K562 (cell line): ENCODE data around the gene CRY2. TPM values are rescaled to one million over a fixed set of nuclear protein-coding genes. Genes with fewer than 3 reads are reported as not detected.
A peak's percentile ranks its signal among the peaks of the same experiment; 100 is the strongest.

ENCODE experiments used
- ATF1 ChIP-seq, 2 experiments: fragments of 450-650 bp in 1 of 2; IDR thresholded peaks; 2 replicates each; pipeline ENCODE4 v1.6.1; 2016; ENCODE audit warnings: missing compliant biosample characterization in 1 of 2, missing genetic modification characterization in 1 of 2
- CBX2 ChIP-seq: fragments of 200-600 bp; sonication (generic); IDR thresholded peaks from one replicate; pipeline ENCODE4 v1.6.1; 2012; ENCODE audit warnings: mild to moderate bottlenecking, low read length, inconsistent platforms; ENCODE audit not compliant: insufficient read depth, poor library complexity, severe bottlenecking
- CSDE1 ChIP-seq, 2 experiments: fragments of 450-650 bp; IDR thresholded peaks; 2 replicates each; pipeline ENCODE4 v1.6.1; 2016; ENCODE audit warnings: mild to moderate bottlenecking in 1 of 2
- DDX20 ChIP-seq: fragments of 450-650 bp; IDR thresholded peaks from 2 replicates; pipeline ENCODE4 v1.6.1; 2016; ENCODE audit warnings: missing genetic modification characterization, low read depth, mild to moderate bottlenecking, missing compliant biosample characterization, moderate library complexity
- DPF2 ChIP-seq: fragments of 450-650 bp; IDR thresholded peaks from 2 replicates; pipeline ENCODE4 v1.6.1; 2016
- ELF1 ChIP-seq: fragments of 200-800 bp; sonication (Bioruptor generic); IDR thresholded peaks from 2 replicates; pipeline ENCODE4 v1.6.1; 2016; ENCODE audit warnings: missing genetic modification characterization, missing compliant biosample characterization
- FOXM1 ChIP-seq, 2 experiments: fragments of 450-650 bp in 1 of 2; sonication (generic) in 1 of 2; formaldehyde crosslinking in 1 of 2; IDR thresholded peaks; 2 replicates each; pipeline versions ENCODE4 v1.6.1 to v1.9.0; 2017 to 2022; ENCODE audit warnings: low read depth in 2 of 2, mild to moderate bottlenecking in 2 of 2, missing genetic modification reagents in 1 of 2, moderate library complexity in 1 of 2
- HNRNPLL ChIP-seq: fragments of 200-400 bp; formaldehyde crosslinking; IDR thresholded peaks from 2 replicates; pipeline ENCODE4 v1.6.1; 2017; ENCODE audit warnings: low read length, low read depth, mild to moderate bottlenecking; ENCODE audit not compliant: poor library complexity, severe bottlenecking
- MED1 ChIP-seq: sonication (generic); formaldehyde crosslinking; IDR thresholded peaks from 2 replicates; pipeline ENCODE4 v1.8.1; 2023; ENCODE audit warnings: missing genetic modification reagents, borderline replicate concordance
- MTA3 ChIP-seq: fragments of 450-650 bp; formaldehyde crosslinking; IDR thresholded peaks from 2 replicates; pipeline ENCODE4 v1.6.1; 2017; ENCODE audit warnings: mild to moderate bottlenecking, borderline replicate concordance
- NCOA6 ChIP-seq: fragments of 450-650 bp; IDR thresholded peaks from 2 replicates; pipeline ENCODE4 v1.6.1; 2017; ENCODE audit warnings: mild to moderate bottlenecking
- NR1H2 ChIP-seq: sonication (generic); formaldehyde crosslinking; IDR thresholded peaks from 2 replicates; pipeline ENCODE4 v1.4.0; 2020; ENCODE audit warnings: mild to moderate bottlenecking, missing genetic modification reagents
- ZBED1 ChIP-seq: IDR thresholded peaks from 2 replicates; pipeline ENCODE4 v1.6.1; 2014
- ZKSCAN3 ChIP-seq: fragments of 250-450 bp; sonication (Bioruptor Pico); IDR thresholded peaks from 2 replicates; pipeline ENCODE4 v1.4.0; 2020
- ZNF239 ChIP-seq: fragments of 250-450 bp; sonication (Bioruptor Pico); IDR thresholded peaks from 2 replicates; pipeline ENCODE4 v1.4.0; 2020; ENCODE audit warnings: mild to moderate bottlenecking
- ZNF431 ChIP-seq: sonication (generic); formaldehyde crosslinking; IDR thresholded peaks from 2 replicates; pipeline ENCODE4 v1.8.0; 2022; ENCODE audit warnings: mild to moderate bottlenecking, missing genetic modification reagents
- ZNF551 ChIP-seq: fragments of 250-450 bp; sonication (Bioruptor Pico); IDR thresholded peaks from 2 replicates; pipeline ENCODE4 v1.5.0; 2021; ENCODE audit warnings: mild to moderate bottlenecking, moderate library complexity
- ZNF584 ChIP-seq: fragments of 200-800 bp; sonication (Bioruptor generic); IDR thresholded peaks from 2 replicates; pipeline ENCODE4 v1.6.1; 2016; ENCODE audit warnings: low read depth, mild to moderate bottlenecking, missing genetic modification characterization, missing compliant biosample characterization
- ZNF79 ChIP-seq: fragments of 250-450 bp; sonication (Bioruptor Pico); IDR thresholded peaks from 2 replicates; pipeline ENCODE4 v1.4.0; 2020; ENCODE audit warnings: low read depth, mild to moderate bottlenecking, moderate library complexity
- polyA plus RNA-seq, 8 experiments: library from polyadenylated mRNA; depleted of rRNA in 4 of 8; stranded (reverse) in 5 of 8; unstranded in 3 of 8; fragments of >200 nt; fragmentation: Nextera tagmentation in 2 of 8; fragmentation: Illumina TruSeq in 1 of 8; extraction: Ambion mirVana in 2 of 8; extraction: Trizol in 1 of 8; gene quantifications; 2 replicates each; pipeline versions ENCODE4 v1.2.1 to v1.2.3, GENCODE V29; 2011 to 2014; ENCODE audit warnings: inconsistent platforms in 1 of 8, missing spikeins in 1 of 8
- total RNA-seq, 7 experiments: library from RNA; depleted of rRNA in 6 of 7; stranded (reverse); fragments of >200 nt in 6 of 7; fragmentation: Illumina TruSeq in 2 of 7; extraction: Trizol in 2 of 7; gene quantifications; 2 replicates each; pipeline versions ENCODE4 v1.2.1 to v1.2.3, GENCODE V29; 2011 to 2021; ENCODE audit warnings: low replicate concordance in 1 of 7
- TF ChIP-seq, protein P1 (sequence below): fragments of 250-450 bp; sonication (Bioruptor Pico); IDR thresholded peaks from 2 replicates; pipeline ENCODE4 v1.4.0; 2020
- TF ChIP-seq, protein P2 (sequence below): fragments of 250-450 bp; sonication (Bioruptor Pico); IDR thresholded peaks from 2 replicates; pipeline ENCODE4 v1.5.1; 2021; ENCODE audit warnings: mild to moderate bottlenecking
- TF ChIP-seq, protein P3 (sequence below), 2 experiments: fragments of 450-650 bp in 1 of 2; IDR thresholded peaks; 2 replicates each; pipeline ENCODE4 v1.6.1; 2011 to 2017; ENCODE audit warnings: low read depth in 2 of 2, antibody characterized with exemption in 1 of 2, borderline replicate concordance in 1 of 2, low read length in 1 of 2, mild to moderate bottlenecking in 1 of 2, mixed read lengths in 1 of 2; ENCODE audit not compliant: control insufficient read depth in 1 of 2

Gene CRY2
- total and polyA plus RNA-seq, 9 of the 15 experiments (the other 6 are each of a cell fraction or from before 2014, with no cell fraction given): 2.3 to 23.9 (median 14.8) TPM

DNA sequence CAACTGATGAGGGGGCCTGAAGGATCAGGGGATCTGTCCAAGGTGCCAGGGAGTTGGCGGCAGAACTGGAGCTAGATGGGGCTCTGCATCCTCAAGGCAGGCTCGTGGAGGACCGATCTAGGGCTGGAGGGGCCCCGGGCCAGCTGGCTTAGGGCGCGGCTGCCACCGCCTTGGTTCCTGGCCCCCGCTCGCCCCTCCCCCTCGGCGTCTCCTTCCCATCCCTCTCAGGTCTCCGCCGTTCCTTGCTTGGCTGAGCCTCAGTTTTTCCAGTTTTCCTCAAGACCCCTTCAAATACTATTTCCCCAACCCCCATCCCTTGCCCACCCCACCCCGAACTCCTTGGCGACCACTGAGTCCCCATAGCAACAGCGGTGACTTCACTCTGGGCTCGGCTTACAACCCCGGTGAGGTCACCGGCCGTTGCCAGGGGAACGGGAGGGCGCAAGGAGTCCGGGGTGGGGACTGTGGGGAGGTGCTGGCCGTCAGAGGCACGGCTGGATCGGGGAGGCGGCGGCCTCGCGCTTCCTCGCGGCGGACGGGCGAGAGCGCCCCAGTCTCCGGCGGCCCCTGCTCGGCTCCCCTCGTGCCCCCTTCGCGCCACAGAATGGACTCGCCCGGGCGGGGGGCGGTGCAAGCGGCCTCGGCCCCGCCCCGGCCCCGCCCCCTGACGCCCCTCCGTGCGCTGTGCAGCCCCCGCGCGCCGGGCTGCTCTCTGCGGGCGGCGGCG, 52.3 kb downstream of the CRY2 start (continued):
- peak; percentile 35; the same call in 1 of the 2 replicates for TF ChIP-seq ZNF584 (CRISPR knock-in tag)
- no peak for TF ChIP-seq ZNF239
- TF ChIP-seq NCOA6: no peak
- TF ChIP-seq DDX20 (tag): no peak
- no peak for TF ChIP-seq HNRNPLL
- TF ChIP-seq ATF1 (CRISPR knock-in tag; IDR thresholded peaks at IDR 0.05): no peak
- TF ChIP-seq ATF1 (tag; IDR thresholded peaks at IDR 0.05): peak; percentile 84
- no peak for TF ChIP-seq ZKSCAN3 (CRISPR knock-in tag)
- no peak for TF ChIP-seq ELF1 (tag)
- TF ChIP-seq DPF2: peak; percentile 40; the same call in 1 of the 2 replicates
- TF ChIP-seq, protein P1, sequence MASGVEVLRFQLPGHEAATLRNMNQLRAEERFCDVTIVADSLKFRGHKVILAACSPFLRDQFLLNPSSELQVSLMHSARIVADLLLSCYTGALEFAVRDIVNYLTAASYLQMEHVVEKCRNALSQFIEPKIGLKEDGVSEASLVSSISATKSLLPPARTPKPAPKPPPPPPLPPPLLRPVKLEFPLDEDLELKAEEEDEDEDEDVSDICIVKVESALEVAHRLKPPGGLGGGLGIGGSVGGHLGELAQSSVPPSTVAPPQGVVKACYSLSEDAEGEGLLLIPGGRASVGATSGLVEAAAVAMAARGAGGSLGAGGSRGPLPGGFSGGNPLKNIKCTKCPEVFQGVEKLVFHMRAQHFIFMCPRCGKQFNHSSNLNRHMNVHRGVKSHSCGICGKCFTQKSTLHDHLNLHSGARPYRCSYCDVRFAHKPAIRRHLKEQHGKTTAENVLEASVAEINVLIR: peak; percentile 41
- TF ChIP-seq, protein P2, sequence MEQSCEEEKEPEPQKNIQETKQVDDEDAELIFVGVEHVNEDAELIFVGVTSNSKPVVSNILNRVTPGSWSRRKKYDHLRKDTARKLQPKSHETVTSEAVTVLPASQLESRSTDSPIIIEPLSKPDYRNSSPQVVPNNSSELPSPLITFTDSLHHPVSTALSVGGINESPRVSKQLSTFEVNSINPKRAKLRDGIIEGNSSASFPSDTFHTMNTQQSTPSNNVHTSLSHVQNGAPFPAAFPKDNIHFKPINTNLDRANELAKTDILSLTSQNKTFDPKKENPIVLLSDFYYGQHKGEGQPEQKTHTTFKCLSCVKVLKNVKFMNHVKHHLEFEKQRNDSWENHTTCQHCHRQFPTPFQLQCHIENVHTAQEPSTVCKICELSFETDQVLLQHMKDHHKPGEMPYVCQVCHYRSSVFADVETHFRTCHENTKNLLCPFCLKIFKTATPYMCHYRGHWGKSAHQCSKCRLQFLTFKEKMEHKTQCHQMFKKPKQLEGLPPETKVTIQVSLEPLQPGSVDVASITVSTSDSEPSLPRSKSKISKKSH (CRISPR knock-in tag): no peak
- TF ChIP-seq CSDE1 (IDR thresholded peaks at IDR 0.05): peak in 1 of 2 experiments; percentile 95; a peak in 2 of 4 replicates
- no peak for TF ChIP-seq ZNF431 (CRISPR knock-in tag)
- no peak for TF ChIP-seq CBX2
- TF ChIP-seq ZBED1: no peak
- TF ChIP-seq MED1: no peak
- no peak for TF ChIP-seq FOXM1 (IDR thresholded peaks at IDR 0.05; ENCODE audit: low read depth)
- 0 out of 2 replicates have a peak, but pooled peaks have one; percentile 12 for TF ChIP-seq FOXM1 (CRISPR knock-in tag; IDR thresholded peaks at IDR 0.05; ENCODE audit: low read depth)
- TF ChIP-seq ZNF551 (CRISPR knock-in tag): no peak
- TF ChIP-seq, protein P3, sequence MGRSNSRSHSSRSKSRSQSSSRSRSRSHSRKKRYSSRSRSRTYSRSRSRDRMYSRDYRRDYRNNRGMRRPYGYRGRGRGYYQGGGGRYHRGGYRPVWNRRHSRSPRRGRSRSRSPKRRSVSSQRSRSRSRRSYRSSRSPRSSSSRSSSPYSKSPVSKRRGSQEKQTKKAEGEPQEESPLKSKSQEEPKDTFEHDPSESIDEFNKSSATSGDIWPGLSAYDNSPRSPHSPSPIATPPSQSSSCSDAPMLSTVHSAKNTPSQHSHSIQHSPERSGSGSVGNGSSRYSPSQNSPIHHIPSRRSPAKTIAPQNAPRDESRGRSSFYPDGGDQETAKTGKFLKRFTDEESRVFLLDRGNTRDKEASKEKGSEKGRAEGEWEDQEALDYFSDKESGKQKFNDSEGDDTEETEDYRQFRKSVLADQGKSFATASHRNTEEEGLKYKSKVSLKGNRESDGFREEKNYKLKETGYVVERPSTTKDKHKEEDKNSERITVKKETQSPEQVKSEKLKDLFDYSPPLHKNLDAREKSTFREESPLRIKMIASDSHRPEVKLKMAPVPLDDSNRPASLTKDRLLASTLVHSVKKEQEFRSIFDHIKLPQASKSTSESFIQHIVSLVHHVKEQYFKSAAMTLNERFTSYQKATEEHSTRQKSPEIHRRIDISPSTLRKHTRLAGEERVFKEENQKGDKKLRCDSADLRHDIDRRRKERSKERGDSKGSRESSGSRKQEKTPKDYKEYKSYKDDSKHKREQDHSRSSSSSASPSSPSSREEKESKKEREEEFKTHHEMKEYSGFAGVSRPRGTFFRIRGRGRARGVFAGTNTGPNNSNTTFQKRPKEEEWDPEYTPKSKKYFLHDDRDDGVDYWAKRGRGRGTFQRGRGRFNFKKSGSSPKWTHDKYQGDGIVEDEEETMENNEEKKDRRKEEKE (IDR thresholded peaks at IDR 0.05; ENCODE audit: borderline replicate concordance in 1 of 2, control insufficient read depth in 1 of 2, low read depth in 2 of 2, low read length in 1 of 2): peak in 1 of 2 experiments; percentile 88; a peak in 2 of 4 replicates
- TF ChIP-seq ZNF79 (CRISPR knock-in tag): no peak
- TF ChIP-seq MTA3: no peak
- no peak for TF ChIP-seq NR1H2 (CRISPR knock-in tag)
